Measurements from ENCODE around the gene TNPO3.
A peak's percentile ranks its signal among the peaks of the same experiment; 100 is the strongest.

Gene TNPO3

GRCh38 chr7:128937647-128938543, 117.0 kb downstream of the TNPO3 start, which contains the start of gene IRF5:
TSS of gene IRF5 (plus strand) at chr7:128937927. CDS start at chr7:128942082, 4,155 bp downstream.
- no peak for DNase-seq

- DNase-seq: no peak
Observed at GRCh38 chr7:128937271-128937646, 117.7 kb downstream of the TNPO3 start.

- no peak for DNase-seq
Observed at GRCh38 chr7:128936798-128937197, 118.1 kb downstream of the TNPO3 start.

GRCh38 chr7:128935342-128935730, 119.6 kb downstream of the TNPO3 start:
- no peak for DNase-seq

- DNase-seq: no peak
Observed at GRCh38 chr7:128934361-128935341, 120.3 kb downstream of the TNPO3 start.

- peak; percentile 65 for DNase-seq
Observed at GRCh38 chr7:128933180-128933891, 121.6 kb downstream of the TNPO3 start.

GRCh38 chr7:128932862-128933179, 122.1 kb downstream of the TNPO3 start:
- no peak for DNase-seq

- no peak for DNase-seq
Observed at GRCh38 chr7:128931965-128932861, 122.7 kb downstream of the TNPO3 start.

- DNase-seq: no peak
Observed at GRCh38 chr7:128931190-128931798, 123.6 kb downstream of the TNPO3 start.

GRCh38 chr7:128928882-128929788, 125.8 kb downstream of the TNPO3 start:
- no peak for DNase-seq

GRCh38 chr7:128928159-128928813, 126.6 kb downstream of the TNPO3 start:
- no peak for DNase-seq

GRCh38 chr7:128924707-128925588, 130.0 kb downstream of the TNPO3 start:
- no peak for DNase-seq

- no peak for DNase-seq
Observed at GRCh38 chr7:128923411-128923800, 131.5 kb downstream of the TNPO3 start.

GRCh38 chr7:128922496-128923410, 132.2 kb downstream of the TNPO3 start:
- DNase-seq: no peak

GRCh38 chr7:128921866-128922440, 133.0 kb downstream of the TNPO3 start:
- DNase-seq: no peak

- DNase-seq: no peak
Observed at GRCh38 chr7:128920913-128921582, 133.9 kb downstream of the TNPO3 start.

Data from CD4-positive, alpha-beta T cell treated with Interleukin-21 for 1 hour (primary cell).